Caco-2 (cell line): ENCODE results near the gene BOLL. TPM values are rescaled to one million over a fixed set of nuclear protein-coding genes. Genes with fewer than 3 reads are reported as not detected.
"Not testable (repeated sequence)": the region's sequence is repeated elsewhere in the genome, so short reads cannot be mapped to it uniquely, and the experiment has no call there.

Experiments used
- BruUV-seq: library from RNA; stranded (reverse); fragments of 400-500 nt; replicated peaks from 2 replicates; lab custom pipeline; 2021; lab: Mats Ljungman, UMichigan
- CTCF ChIA-PET: fragments of 300-600 bp; sonication (Branson Sonifier 250); formaldehyde crosslinking; loops from one replicate; lab custom pipeline; 2022; ENCODE audit warnings: antibody characterized with exemption; lab: Charles Lee
- POLR2A ChIA-PET: fragments of 300-600 bp; sonication (Branson Sonifier 250); formaldehyde crosslinking; loops from one replicate; lab custom pipeline; 2022; ENCODE audit warnings: antibody characterized with exemption; lab: Charles Lee
- DNase-seq, 2 experiments: peaks; one replicate each; pipeline versions ENCODE4 v3.0.0 to v3.0.0-alpha.2; 2020 to 2022
- H3K27me3 ChIP-seq: replicated peaks from 2 replicates; pipeline ENCODE4 v1.6.0; 2011; ENCODE audit warnings: low read length; ENCODE audit not compliant: control insufficient read depth, insufficient read depth
- H3K36me3 ChIP-seq: 2 replicates; pipeline ENCODE4 v1.5.1; 2011; ENCODE audit warnings: low read length; ENCODE audit not compliant: control insufficient read depth, insufficient read depth
- H3K4me1 ChIP-seq: fragments of 250-450 bp; sonication (Bioruptor Pico); 2 replicates; pipeline ENCODE4 v1.5.1; 2020; ENCODE audit warnings: mild to moderate bottlenecking
- H3K4me3 ChIP-seq: 2 replicates; pipeline ENCODE4 v1.5.1; 2011; ENCODE audit warnings: low read depth, mild to moderate bottlenecking, control low read depth, low read length
- H3K9me3 ChIP-seq: fragments of 250-450 bp; sonication (Bioruptor Pico); 2 replicates; pipeline ENCODE4 v1.5.1; 2020; ENCODE audit warnings: mild to moderate bottlenecking, moderate library complexity
- H3K27ac Mint-ChIP-seq: one replicate; pipeline ENCODE4 v1.8.0; 2022; ENCODE audit warnings: mixed read lengths; ENCODE audit not compliant: unreplicated experiment
- H3K27me3 Mint-ChIP-seq: one replicate; pipeline ENCODE4 v1.8.0; 2022; ENCODE audit warnings: mixed read lengths; ENCODE audit not compliant: insufficient read depth, unreplicated experiment
- H3K36me3 Mint-ChIP-seq: one replicate; pipeline ENCODE4 v1.8.0; 2022; ENCODE audit warnings: mild to moderate bottlenecking, mixed read lengths; ENCODE audit not compliant: insufficient read depth, unreplicated experiment
- H3K4me1 Mint-ChIP-seq: one replicate; pipeline ENCODE4 v1.8.0; 2022; ENCODE audit warnings: low read depth, mixed read lengths; ENCODE audit not compliant: unreplicated experiment
- H3K4me3 Mint-ChIP-seq: one replicate; pipeline ENCODE4 v1.8.0; 2022; ENCODE audit warnings: mild to moderate bottlenecking, moderate library complexity, mixed read lengths; ENCODE audit not compliant: unreplicated experiment
- H3K9me3 Mint-ChIP-seq: one replicate; pipeline ENCODE4 v1.8.0; 2022; ENCODE audit warnings: mixed read lengths; ENCODE audit not compliant: unreplicated experiment
- intact Hi-C: fragments of 100-400 bp; cut with micrococcal nuclease; formaldehyde crosslinking; loops from one replicate; pipeline ENCODE4 v1.10.0; 2022; ENCODE audit not compliant: unreplicated experiment
- total RNA-seq: library from RNA; stranded (reverse); gene quantifications from 2 replicates; pipeline ENCODE4 v1.2.3, GENCODE V29; 2022
- TF ChIP-seq, protein P1 (sequence below), 2 experiments: fragments of 200-600 bp in 1 of 2; IDR thresholded peaks; 1 replicate in 1 of 2; 2 replicates in 1 of 2; pipeline versions ENCODE4 v1.5.1 to v1.8.0; 2011 to 2022; ENCODE audit warnings: antibody characterized with exemption in 1 of 2, control low read depth in 1 of 2, inconsistent platforms in 1 of 2, low read depth in 1 of 2, low read length in 1 of 2, mild to moderate bottlenecking in 1 of 2, moderate library complexity in 1 of 2; ENCODE audit not compliant: insufficient read depth in 1 of 2, severe bottlenecking in 1 of 2, unreplicated experiment in 1 of 2

Gene BOLL
- total RNA-seq, 1 experiment from 2014 or later = not detected

GRCh38 chr2:197759625-197760292 is 25.4 kb downstream of the BOLL start:
- ChIA-PET CTCF (no interaction called here), POLR2A (no interaction called here)
- no peak overlapping the region for H3K4me3 Mint-ChIP-seq

DNA sequence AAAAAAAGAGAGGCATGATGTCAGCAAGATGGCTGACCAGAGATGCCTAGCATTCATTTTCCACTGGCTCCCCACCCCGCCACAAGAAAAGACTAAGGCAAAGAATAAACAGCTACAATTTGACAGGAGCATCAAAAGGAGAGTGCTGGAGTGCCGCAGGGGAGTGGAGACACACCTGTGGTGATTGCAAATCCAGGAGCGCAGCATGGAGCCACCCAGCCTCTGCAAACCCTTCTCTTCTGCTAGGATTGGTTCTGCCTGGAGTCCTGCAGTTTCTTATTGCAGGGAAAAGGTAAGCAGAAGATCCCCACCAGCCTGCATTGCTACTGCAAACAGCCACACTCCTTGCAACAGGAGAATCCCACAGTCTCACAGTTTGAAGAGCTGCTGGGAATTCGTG is 26.1 kb downstream of the BOLL start:
- BruUV-seq = no TSS peak
- H3K36me3 Mint-ChIP-seq = no peaks in the 10 kb centered on the region
- peak in 1 of 2 experiments; percentile 28 for DNase-seq
- H3K27ac Mint-ChIP-seq = no peak overlapping the region
- Histone ChIP-seq H3K4me3 (no peak overlapping the region), H3K9me3 (no peaks in the 10 kb centered on the region; the same call in 1 of the 2 replicates), H3K27me3 (no peaks in the 10 kb centered on the region), H3K4me1 (no peaks in the 10 kb centered on the region), H3K36me3 (no peaks in the 10 kb centered on the region)
- intact Hi-C loops = no loop called here
- H3K9me3 Mint-ChIP-seq = peaks cover 12% of the 10 kb centered on the region
- peaks cover 13% of the 10 kb centered on the region for H3K27me3 Mint-ChIP-seq
- POLR2A ChIA-PET = no interaction called here
- no peaks in the 10 kb centered on the region for H3K4me1 Mint-ChIP-seq
- TF ChIP-seq, protein P1, sequence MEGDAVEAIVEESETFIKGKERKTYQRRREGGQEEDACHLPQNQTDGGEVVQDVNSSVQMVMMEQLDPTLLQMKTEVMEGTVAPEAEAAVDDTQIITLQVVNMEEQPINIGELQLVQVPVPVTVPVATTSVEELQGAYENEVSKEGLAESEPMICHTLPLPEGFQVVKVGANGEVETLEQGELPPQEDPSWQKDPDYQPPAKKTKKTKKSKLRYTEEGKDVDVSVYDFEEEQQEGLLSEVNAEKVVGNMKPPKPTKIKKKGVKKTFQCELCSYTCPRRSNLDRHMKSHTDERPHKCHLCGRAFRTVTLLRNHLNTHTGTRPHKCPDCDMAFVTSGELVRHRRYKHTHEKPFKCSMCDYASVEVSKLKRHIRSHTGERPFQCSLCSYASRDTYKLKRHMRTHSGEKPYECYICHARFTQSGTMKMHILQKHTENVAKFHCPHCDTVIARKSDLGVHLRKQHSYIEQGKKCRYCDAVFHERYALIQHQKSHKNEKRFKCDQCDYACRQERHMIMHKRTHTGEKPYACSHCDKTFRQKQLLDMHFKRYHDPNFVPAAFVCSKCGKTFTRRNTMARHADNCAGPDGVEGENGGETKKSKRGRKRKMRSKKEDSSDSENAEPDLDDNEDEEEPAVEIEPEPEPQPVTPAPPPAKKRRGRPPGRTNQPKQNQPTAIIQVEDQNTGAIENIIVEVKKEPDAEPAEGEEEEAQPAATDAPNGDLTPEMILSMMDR (IDR thresholded peaks at IDR 0.05; ENCODE audit: insufficient read depth in 1 of 2, low read depth in 1 of 2, low read length in 1 of 2, severe bottlenecking in 1 of 2, unreplicated experiment in 1 of 2) = no peak
- H3K4me3 Mint-ChIP-seq = no peak overlapping the region
- CTCF ChIA-PET = no interaction called here

More at GRCh38 chr2:197759625-197760292, 25.4 kb downstream of the BOLL start:
- Histone ChIP-seq H3K36me3 (no peaks in the 10 kb centered on the region), H3K9me3 (no peaks in the 10 kb centered on the region; the same call in 1 of the 2 replicates), H3K4me1 (no peaks in the 10 kb centered on the region), H3K27me3 (no peaks in the 10 kb centered on the region), H3K4me3 (no peak overlapping the region)
- no peak for DNase-seq
- no peaks in the 10 kb centered on the region for H3K36me3 Mint-ChIP-seq
- intact Hi-C loops = no loop called here
- H3K4me1 Mint-ChIP-seq = no peaks in the 10 kb centered on the region
- H3K9me3 Mint-ChIP-seq = peaks cover 12% of the 10 kb centered on the region
- no peak overlapping the region for H3K27ac Mint-ChIP-seq
- H3K27me3 Mint-ChIP-seq = peaks cover 11% of the 10 kb centered on the region
- TF ChIP-seq, protein P1 (IDR thresholded peaks at IDR 0.05; ENCODE audit: insufficient read depth in 1 of 2, low read depth in 1 of 2, low read length in 1 of 2, severe bottlenecking in 1 of 2, unreplicated experiment in 1 of 2) = no peak
- BruUV-seq = no TSS peak

GRCh38 chr2:197740200-197740599 is 44.9 kb downstream of the BOLL start:
- ChIA-PET POLR2A (no interaction called here), CTCF (no interaction called here)
- Mint-ChIP-seq H3K4me1 (no peaks in the 10 kb centered on the region), H3K27ac (no peak overlapping the region), H3K36me3 (no peaks in the 10 kb centered on the region), H3K9me3 (no peaks in the 10 kb centered on the region), H3K27me3 (peaks cover 4% of the 10 kb centered on the region), H3K4me3 (no peak overlapping the region)
- H3K36me3 ChIP-seq = no peaks in the 10 kb centered on the region
- BruUV-seq = no TSS peak
- no peaks in the 10 kb centered on the region for H3K27me3 ChIP-seq
- TF ChIP-seq, protein P1 (IDR thresholded peaks at IDR 0.05; ENCODE audit: insufficient read depth in 1 of 2, low read depth in 1 of 2, low read length in 1 of 2, severe bottlenecking in 1 of 2, unreplicated experiment in 1 of 2) = no peak
- no peak for DNase-seq
- H3K4me3 ChIP-seq = no peak overlapping the region
- H3K9me3 ChIP-seq = no peaks in the 10 kb centered on the region; the same call in 1 of the 2 replicates
- no peaks in the 10 kb centered on the region for H3K4me1 ChIP-seq
- intact Hi-C loops = no loop called here

DNA sequence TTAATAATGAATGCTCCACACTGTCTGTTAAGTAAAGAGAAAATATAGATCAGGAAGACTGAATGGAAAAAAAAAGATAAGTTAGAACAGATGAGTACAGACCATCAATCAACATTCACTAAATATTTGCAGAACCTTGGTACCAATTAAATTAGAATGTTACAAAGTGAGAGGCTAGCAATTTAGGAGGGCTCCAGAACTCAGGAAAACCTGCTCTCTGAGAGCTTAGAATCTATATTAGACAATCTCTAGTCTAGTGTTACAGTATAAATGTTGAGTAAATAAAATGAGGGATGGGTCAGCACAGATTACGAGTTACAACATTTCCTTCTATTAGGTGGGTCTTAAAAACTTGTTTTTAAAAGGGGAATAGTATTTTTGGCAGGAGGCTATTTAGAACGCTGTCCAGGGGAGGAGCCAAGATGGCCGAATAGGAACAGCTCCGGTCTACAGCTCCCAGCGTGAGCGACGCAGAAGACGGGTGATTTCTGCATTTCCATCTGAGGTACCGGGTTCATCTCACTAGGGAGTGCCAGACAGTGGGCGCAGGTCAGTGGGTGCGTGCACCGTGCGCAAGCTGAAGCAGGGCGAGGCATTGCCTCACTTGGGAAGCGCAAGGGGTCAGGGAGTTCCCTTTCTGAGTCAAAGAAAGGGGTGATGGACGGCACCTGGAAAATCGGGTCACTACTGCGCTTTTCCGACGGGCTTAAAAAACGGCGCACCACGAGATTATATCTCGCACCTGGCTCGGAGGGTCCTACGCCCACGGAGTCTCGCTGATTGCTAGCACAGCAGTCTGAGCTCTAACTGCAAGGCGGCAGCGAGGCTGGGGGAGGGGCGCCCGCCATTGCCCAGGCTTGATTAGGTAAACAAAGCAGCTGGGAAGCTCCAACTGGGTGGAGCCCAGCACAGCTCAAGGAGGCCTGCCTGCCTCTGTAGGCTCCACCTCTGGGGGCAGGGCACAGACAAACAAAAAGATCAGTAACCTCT is 56.3 kb downstream of the BOLL start:
- intact Hi-C loops, BruUV-seq, CTCF ChIA-PET: not testable (repeated sequence)

More for the DNA sequence above, 56.3 kb downstream of the BOLL start:
- peak overlapping the region; percentile 42 for H3K4me3 Mint-ChIP-seq
- H3K9me3 ChIP-seq, POLR2A ChIA-PET, DNase-seq, H3K4me1 Mint-ChIP-seq, H3K36me3 Mint-ChIP-seq, H3K27ac Mint-ChIP-seq, H3K9me3 Mint-ChIP-seq, H3K36me3 ChIP-seq, H3K27me3 Mint-ChIP-seq, H3K4me3 ChIP-seq, H3K27me3 ChIP-seq, H3K4me1 ChIP-seq: not testable (repeated sequence)
